ENCODE data around the gene ZNF490.

Gene ZNF490

DNA sequence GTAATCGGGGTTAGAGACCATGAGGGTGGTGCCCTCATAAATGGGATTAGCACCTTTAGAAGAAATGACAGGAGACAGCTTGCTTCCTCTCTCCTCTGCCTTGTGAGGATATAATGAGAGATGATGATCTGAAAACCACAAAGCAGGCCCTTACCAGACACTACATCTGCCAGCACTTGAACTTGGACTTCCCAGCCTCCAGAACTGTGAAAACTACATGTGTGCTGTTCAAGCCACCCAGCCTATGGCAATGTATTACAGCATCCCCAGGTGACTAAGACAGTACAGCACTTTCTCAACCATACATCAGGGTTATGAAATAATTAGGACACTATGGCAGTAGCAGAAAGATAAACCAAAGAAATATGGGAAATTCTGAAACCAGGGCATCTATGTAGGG is 66.8 kb downstream of the ZNF490 start:
- DNase-seq (ENCODE audit: low read depth in 2 of 2): no peak
